ENCODE measurements around the gene ZC3H6. TPM values are rescaled to one million over a fixed set of nuclear protein-coding genes. Genes with fewer than 3 reads are reported as not detected.

Gene ZC3H6, protein sequence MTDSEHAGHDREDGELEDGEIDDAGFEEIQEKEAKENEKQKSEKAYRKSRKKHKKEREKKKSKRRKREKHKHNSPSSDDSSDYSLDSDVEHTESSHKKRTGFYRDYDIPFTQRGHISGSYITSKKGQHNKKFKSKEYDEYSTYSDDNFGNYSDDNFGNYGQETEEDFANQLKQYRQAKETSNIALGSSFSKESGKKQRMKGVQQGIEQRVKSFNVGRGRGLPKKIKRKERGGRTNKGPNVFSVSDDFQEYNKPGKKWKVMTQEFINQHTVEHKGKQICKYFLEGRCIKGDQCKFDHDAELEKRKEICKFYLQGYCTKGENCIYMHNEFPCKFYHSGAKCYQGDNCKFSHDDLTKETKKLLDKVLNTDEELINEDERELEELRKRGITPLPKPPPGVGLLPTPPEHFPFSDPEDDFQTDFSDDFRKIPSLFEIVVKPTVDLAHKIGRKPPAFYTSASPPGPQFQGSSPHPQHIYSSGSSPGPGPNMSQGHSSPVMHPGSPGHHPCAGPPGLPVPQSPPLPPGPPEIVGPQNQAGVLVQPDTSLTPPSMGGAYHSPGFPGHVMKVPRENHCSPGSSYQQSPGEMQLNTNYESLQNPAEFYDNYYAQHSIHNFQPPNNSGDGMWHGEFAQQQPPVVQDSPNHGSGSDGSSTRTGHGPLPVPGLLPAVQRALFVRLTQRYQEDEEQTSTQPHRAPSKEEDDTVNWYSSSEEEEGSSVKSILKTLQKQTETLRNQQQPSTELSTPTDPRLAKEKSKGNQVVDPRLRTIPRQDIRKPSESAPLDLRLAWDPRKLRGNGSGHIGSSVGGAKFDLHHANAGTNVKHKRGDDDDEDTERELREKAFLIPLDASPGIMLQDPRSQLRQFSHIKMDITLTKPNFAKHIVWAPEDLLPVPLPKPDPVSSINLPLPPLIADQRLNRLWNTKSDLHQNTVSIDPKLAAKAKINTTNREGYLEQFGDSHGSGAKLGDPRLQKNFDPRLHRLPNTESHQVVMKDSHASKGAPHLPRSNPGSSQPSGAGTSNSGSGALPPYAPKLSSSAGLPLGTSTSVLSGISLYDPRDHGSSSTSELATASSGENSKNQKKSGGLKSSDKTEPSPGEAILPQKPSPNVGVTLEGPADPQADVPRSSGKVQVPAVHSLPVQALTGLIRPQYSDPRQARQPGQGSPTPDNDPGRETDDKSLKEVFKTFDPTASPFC
- total RNA-seq = 7.3 and 7.8 TPM in 2 replicates
- long read RNA-seq = 0 reads

DNA sequence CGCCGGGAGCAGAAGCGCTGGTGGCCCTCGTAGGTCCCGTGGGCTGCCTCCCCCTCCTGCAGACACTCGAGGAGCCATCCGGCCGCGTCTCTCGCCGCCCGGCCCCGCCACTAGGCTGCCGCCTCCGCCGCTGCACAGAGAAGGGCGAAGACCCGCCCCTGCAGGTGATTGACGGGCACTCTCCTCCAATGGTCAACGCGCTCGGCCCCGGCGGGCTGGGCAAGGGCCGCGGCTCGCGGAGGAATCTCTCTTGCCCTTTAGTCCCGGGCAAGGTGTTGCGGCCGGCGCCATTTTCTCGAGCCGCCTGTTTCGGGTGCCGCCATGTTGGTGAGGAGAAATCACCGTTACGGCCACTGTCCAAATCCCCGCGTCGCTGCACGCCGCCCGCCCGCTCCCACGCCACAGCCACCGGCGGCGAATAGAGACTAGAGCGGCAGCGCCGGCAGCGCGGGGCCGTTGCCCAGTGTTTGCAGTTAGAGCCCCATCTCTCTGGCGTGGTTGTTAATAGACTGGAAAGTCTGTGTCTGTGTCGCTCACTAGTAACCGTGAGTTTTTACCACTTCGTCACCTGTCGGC lies at the start of gene ZC3H6:
Gene ZC3H6 (plus strand): TSS at position 287 of the 576 bp plus-strand sequence. CDS start 398 bp downstream, outside the sequence.
- H3K4me3 Mint-ChIP-seq (ENCODE audit: low read depth) = peak within 1 kb of the TSS; percentile 93
- H3K27me3 Mint-ChIP-seq = no peaks in the 10 kb centered on the region
- no peaks in the 10 kb centered on the region for H3K9me3 Mint-ChIP-seq (ENCODE audit: low read depth)
- peak within 1 kb of the TSS; percentile 100 for H3K27ac Mint-ChIP-seq
- H3K4me1 Mint-ChIP-seq (ENCODE audit: low read depth) = peaks cover 3% of the 10 kb centered on the region
- H3K36me3 Mint-ChIP-seq (ENCODE audit: insufficient read depth) = no peaks in the 10 kb centered on the region
- peak; percentile 100 for DNase-seq (ENCODE audit: low spot score, unreplicated experiment)
- TF ChIP-seq, protein P1, sequence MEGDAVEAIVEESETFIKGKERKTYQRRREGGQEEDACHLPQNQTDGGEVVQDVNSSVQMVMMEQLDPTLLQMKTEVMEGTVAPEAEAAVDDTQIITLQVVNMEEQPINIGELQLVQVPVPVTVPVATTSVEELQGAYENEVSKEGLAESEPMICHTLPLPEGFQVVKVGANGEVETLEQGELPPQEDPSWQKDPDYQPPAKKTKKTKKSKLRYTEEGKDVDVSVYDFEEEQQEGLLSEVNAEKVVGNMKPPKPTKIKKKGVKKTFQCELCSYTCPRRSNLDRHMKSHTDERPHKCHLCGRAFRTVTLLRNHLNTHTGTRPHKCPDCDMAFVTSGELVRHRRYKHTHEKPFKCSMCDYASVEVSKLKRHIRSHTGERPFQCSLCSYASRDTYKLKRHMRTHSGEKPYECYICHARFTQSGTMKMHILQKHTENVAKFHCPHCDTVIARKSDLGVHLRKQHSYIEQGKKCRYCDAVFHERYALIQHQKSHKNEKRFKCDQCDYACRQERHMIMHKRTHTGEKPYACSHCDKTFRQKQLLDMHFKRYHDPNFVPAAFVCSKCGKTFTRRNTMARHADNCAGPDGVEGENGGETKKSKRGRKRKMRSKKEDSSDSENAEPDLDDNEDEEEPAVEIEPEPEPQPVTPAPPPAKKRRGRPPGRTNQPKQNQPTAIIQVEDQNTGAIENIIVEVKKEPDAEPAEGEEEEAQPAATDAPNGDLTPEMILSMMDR (IDR thresholded peaks at IDR 0.05; ENCODE audit: unreplicated experiment) = no peak

DNA sequence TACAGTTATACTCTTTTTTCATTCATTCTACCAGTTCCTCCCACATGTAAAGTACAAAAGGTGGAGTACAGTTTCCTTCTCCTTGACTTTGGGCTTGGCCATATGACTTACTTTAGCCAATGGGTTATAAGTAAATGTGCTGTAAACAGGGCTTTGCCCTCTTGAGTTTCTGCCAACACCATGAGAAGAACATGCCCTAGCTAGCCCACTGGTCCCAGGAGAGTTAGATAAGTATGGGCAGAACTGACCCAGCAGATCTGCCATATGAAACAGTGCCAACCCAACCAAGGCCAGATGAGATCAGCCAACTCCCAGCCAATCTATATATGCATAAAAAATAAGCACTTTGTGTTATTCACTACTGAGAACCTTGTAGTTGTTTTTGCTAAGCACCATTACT lies 46.0 kb upstream of the ZC3H6 start:
- Mint-ChIP-seq H3K4me1 (ENCODE audit: low read depth) (peaks cover 2% of the 10 kb centered on the region), H3K36me3 (ENCODE audit: insufficient read depth) (peaks cover 12% of the 10 kb centered on the region), H3K4me3 (ENCODE audit: low read depth) (no peak overlapping the region), H3K27ac (no peak overlapping the region), H3K9me3 (ENCODE audit: low read depth) (no peaks in the 10 kb centered on the region), H3K27me3 (no peaks in the 10 kb centered on the region)
- TF ChIP-seq, protein P1 (IDR thresholded peaks at IDR 0.05; ENCODE audit: unreplicated experiment) = no peak
- no peak for DNase-seq (ENCODE audit: low spot score, unreplicated experiment)

- H3K27ac Mint-ChIP-seq = no peak overlapping the region
- TF ChIP-seq, protein P1 (IDR thresholded peaks at IDR 0.05; ENCODE audit: unreplicated experiment) = no peak
- no peak for DNase-seq (ENCODE audit: low spot score, unreplicated experiment)
- no peaks in the 10 kb centered on the region for H3K27me3 Mint-ChIP-seq
- peaks cover 12% of the 10 kb centered on the region for H3K36me3 Mint-ChIP-seq (ENCODE audit: insufficient read depth)
- H3K4me3 Mint-ChIP-seq (ENCODE audit: low read depth) = no peak overlapping the region
- no peaks in the 10 kb centered on the region for H3K4me1 Mint-ChIP-seq (ENCODE audit: low read depth)
- no peaks in the 10 kb centered on the region for H3K9me3 Mint-ChIP-seq (ENCODE audit: low read depth)
Measured at GRCh38 chr2:112230371-112230770, 45.0 kb upstream of the ZC3H6 start.

DNA sequence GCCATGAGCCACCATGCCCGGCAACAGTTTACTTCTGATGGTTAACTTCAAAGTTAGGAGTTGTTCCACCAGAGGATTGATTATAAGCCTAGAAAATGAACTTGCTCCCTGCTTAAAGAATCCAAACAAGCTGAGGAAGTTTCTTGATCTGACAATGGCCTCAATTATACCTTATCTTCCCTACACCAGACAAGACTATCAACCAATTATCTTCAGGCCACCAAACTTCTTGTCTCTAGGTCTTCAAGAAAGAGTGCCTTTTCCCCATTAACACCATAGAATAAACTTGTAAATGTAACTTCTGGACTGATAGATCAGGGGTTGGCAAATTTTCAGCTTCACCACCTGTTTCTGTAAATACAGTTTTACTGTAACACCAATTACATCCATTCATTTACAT lies 35.5 kb upstream of the ZC3H6 start:
- DNase-seq (ENCODE audit: low spot score, unreplicated experiment) = no peak
- Mint-ChIP-seq H3K9me3 (ENCODE audit: low read depth) (no peaks in the 10 kb centered on the region), H3K4me3 (ENCODE audit: low read depth) (no peak overlapping the region), H3K36me3 (ENCODE audit: insufficient read depth) (peaks cover 4% of the 10 kb centered on the region), H3K27me3 (no peaks in the 10 kb centered on the region), H3K27ac (no peak overlapping the region), H3K4me1 (ENCODE audit: low read depth) (no peaks in the 10 kb centered on the region)
- TF ChIP-seq, protein P1 (IDR thresholded peaks at IDR 0.05; ENCODE audit: unreplicated experiment) = no peak

All from progenitor cell of endocrine pancreas (in vitro differentiated cells).